Activated naive CD4-positive, alpha-beta T cell treated with anti-CD3 and anti-CD28 coated beads, Interleukin-2, amount 10 ng/mL, durations not matched to agents 7 days and 5 days (primary cell): ENCODE measurements around the gene GATAD2B.
"Not testable (repeated sequence)": the region's sequence is repeated elsewhere in the genome, so short reads cannot be mapped to it uniquely, and the experiment has no call there.

Experiments used
- CTCF ChIA-PET: fragments of 350-600 bp; sonication (Branson Sonifier 250); formaldehyde crosslinking; loops from one replicate; lab custom pipeline; 2021; ENCODE audit warnings: antibody characterized with exemption; lab: Charles Lee
- DNase-seq: peaks from one replicate; pipeline ENCODE4 v3.0.0-alpha.2; 2020
- H3K27ac Mint-ChIP-seq: one replicate; pipeline ENCODE4 v1.8.0; 2021; ENCODE audit warnings: mild to moderate bottlenecking, moderate library complexity, mixed read lengths
- H3K27me3 Mint-ChIP-seq: one replicate; pipeline ENCODE4 v1.8.0; 2021; ENCODE audit warnings: mild to moderate bottlenecking, mixed read lengths
- H3K36me3 Mint-ChIP-seq: one replicate; pipeline ENCODE4 v1.8.0; 2021; ENCODE audit warnings: mixed read lengths
- H3K4me1 Mint-ChIP-seq: one replicate; pipeline ENCODE4 v1.8.0; 2021; ENCODE audit warnings: mixed read lengths
- H3K4me3 Mint-ChIP-seq: one replicate; pipeline ENCODE4 v1.8.0; 2021; ENCODE audit warnings: mild to moderate bottlenecking, moderate library complexity, mixed read lengths
- H3K9me3 Mint-ChIP-seq: one replicate; pipeline ENCODE4 v1.8.0; 2021; ENCODE audit warnings: mixed read lengths

GATAD2B gene

DNA sequence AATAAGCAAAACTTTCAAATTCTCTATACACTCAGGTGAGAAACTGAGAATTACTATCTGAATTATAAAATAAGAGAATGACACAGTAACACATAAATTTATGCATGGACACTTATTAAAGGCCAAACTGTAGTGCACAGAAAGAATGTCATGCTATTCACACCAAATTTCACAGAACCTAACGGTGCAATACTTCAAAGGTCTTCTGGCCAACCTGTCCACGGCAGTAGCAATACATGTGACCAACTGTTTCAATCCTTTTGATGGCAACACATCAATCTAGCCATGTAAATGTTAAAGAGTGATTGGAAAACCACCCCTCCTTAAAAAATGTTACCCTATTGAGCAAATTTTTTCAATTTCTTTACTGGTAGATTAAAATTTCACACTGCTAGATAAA lies 10.4 kb downstream of the GATAD2B start:
- peaks cover 26% of the 10 kb centered on the region for H3K36me3 Mint-ChIP-seq
- peaks cover 12% of the 10 kb centered on the region for H3K4me1 Mint-ChIP-seq
- no peak overlapping the region for H3K4me3 Mint-ChIP-seq
- H3K9me3 Mint-ChIP-seq: peaks cover 2% of the 10 kb centered on the region
- no peaks in the 10 kb centered on the region for H3K27me3 Mint-ChIP-seq
- no peak for DNase-seq
- no peak overlapping the region for H3K27ac Mint-ChIP-seq
- CTCF ChIA-PET: no interaction called here

DNA sequence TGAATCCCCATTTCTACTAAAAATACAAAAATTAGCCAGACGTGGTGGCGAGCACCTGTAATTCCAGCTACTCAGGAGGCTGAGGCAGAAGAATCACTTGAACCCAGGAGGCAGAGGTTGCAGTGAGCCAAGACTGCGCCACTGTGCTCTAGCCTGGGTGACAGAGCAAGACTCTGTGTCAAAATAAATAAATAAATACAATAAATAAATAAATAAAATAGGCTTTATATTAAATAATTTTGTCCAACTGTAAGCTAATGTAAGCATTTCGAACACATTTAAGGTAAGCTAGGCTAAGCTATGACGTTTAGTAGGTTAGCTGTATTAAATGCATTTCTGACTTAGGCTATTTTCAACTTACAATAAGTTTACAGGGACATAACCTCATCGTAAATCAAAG lies 12.2 kb downstream of the GATAD2B start:
- not testable (repeated sequence) for H3K4me3 Mint-ChIP-seq, H3K27ac Mint-ChIP-seq, DNase-seq, H3K27me3 Mint-ChIP-seq, H3K9me3 Mint-ChIP-seq
- peaks cover 26% of the 10 kb centered on the region for H3K36me3 Mint-ChIP-seq
- H3K4me1 Mint-ChIP-seq: peaks cover 23% of the 10 kb centered on the region
- CTCF ChIA-PET: interaction anchor here (0.9 to 2.4 kb wide), 4 partner anchors 9 to 83 kb away, joined by 3 to 11 read pairs (median 4); no protein-coding TSS in a partner anchor

DNA sequence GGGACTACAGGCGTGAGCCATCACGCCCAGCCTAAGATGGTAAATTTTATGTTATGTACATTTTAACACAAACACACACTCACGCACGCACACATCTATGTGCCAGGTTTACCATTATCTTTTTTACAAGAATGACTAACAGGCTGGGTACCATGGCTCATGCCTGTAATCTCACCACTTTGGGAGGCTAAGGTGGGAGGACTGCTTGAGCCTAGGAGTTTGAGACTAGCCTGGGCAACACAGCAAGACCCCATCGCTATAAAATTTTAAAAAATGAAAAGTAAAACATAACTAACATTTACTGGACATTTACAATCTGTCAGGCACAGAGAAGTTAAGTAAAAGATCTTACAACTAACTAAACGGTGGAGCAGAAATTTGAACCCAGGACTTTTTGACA lies 14.7 kb downstream of the GATAD2B start:
- Mint-ChIP-seq H3K27ac (no peak overlapping the region), H3K27me3 (no peaks in the 10 kb centered on the region), H3K4me1 (peaks cover 28% of the 10 kb centered on the region), H3K36me3 (peaks cover 27% of the 10 kb centered on the region), H3K4me3 (no peak overlapping the region), H3K9me3 (peaks cover 2% of the 10 kb centered on the region)
- CTCF ChIA-PET: no interaction called here
- no peak for DNase-seq

DNA sequence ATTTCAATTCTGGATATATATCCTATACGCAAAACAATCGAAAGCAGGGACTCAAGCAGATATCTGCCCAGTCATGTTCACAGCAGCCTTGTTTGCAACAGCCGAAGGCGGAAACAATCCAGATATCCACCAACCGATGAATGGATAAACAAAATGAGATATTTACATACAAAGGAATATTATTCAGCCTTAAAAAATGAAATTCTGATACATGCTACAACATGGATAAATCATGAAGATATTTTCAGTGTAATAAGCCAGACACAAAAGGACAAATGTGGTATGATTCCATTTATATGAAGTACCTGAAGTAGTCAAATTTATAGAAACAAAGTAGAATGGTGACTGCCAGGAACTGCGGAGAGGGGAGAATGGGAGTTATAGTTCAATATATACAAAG lies 15.6 kb downstream of the GATAD2B start:
- Mint-ChIP-seq H3K36me3 (peaks cover 25% of the 10 kb centered on the region), H3K4me3 (no peak overlapping the region), H3K4me1 (peaks cover 28% of the 10 kb centered on the region), H3K27me3 (no peaks in the 10 kb centered on the region), H3K27ac (no peak overlapping the region), H3K9me3 (peaks cover 2% of the 10 kb centered on the region)
- DNase-seq: no peak
- CTCF ChIA-PET: no interaction called here

DNA sequence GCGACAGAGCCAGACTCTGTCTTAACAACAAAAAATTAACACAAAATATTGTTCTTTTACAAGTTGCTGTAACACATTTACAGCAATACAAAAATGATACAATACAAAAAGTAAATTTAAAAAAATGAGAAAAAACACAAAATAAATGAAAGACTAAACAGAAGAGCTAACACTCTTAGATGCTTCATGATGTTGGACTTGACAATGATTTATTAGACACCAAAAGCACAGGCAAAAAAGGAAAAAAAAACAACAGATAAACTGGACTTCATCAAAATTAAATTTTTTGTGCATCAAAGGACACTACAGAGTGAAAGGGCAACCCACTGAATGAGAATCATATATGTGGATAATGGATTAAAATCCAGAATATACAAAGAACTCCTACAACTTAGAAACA lies 16.4 kb downstream of the GATAD2B start:
- H3K9me3 Mint-ChIP-seq: peaks cover 2% of the 10 kb centered on the region
- CTCF ChIA-PET: no interaction called here
- H3K27ac Mint-ChIP-seq: no peak overlapping the region

DNA sequence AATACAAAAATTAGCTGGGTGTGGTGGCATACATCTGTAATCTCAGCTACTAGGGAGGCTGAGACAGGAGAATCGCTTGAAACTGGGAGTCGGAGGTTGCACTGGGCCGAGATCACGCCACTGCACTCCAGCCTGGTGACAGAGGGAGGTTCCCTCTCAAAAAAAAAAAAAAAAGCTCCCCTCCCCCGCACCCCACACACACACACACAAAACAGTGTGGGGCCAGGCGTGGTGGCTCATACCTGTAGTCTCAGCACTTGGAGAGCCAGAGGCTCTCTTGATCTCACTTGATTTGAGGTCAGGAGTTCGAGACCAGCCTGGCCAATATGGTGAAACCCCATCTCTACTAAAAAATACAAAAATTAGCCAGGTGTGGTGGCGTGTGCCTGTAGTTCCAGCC lies 16.9 kb downstream of the GATAD2B start:
- peaks cover 21% of the 10 kb centered on the region for H3K4me1 Mint-ChIP-seq
- H3K27ac Mint-ChIP-seq, CTCF ChIA-PET, H3K4me3 Mint-ChIP-seq, H3K9me3 Mint-ChIP-seq, H3K27me3 Mint-ChIP-seq, DNase-seq: not testable (repeated sequence)
- H3K36me3 Mint-ChIP-seq: peaks cover 16% of the 10 kb centered on the region

More for the DNA sequence above, 16.4 kb downstream of the GATAD2B start:
- Mint-ChIP-seq H3K36me3 (peaks cover 19% of the 10 kb centered on the region), H3K4me1 (peaks cover 25% of the 10 kb centered on the region), H3K4me3 (no peak overlapping the region), H3K27me3 (no peaks in the 10 kb centered on the region)
- no peak for DNase-seq

DNA sequence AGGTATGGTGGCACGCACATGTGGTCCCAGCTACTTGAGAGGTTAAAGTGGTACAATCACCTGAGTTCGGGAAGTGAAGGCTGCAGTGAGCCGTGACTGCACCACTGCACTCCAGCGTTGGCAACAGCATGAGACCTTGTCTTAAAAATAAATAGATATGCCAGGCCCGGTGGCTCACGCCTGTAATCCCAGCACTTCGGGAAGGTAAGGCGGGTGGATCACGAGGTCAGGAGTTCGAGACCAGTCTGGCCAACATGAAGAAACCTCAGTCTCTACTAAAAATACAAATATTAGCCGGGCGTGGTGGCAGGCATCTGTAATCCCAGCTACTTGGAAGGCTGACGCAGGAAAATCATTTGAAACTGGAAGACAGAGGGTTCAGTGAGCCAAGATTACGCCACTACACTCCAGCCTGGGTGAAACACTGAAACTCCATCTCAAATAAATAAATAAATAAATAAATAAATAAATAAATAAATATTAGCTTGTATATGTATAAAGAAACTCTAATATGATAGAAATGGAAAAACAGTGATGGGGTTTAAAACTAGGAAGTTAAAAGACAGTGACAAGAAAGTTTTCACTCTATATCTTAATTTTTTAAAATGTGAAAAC lies 18.8 kb downstream of the GATAD2B start:
- no peak overlapping the region for H3K4me3 Mint-ChIP-seq
- H3K9me3 Mint-ChIP-seq: no peaks in the 10 kb centered on the region
- H3K4me1 Mint-ChIP-seq: peaks cover 22% of the 10 kb centered on the region
- no peak for DNase-seq
- no peak overlapping the region for H3K27ac Mint-ChIP-seq
- CTCF ChIA-PET: interaction anchor here (1.0 kb wide), 1 partner anchor 22 kb away, joined by 3 read pairs; no protein-coding TSS in a partner anchor
- H3K36me3 Mint-ChIP-seq: peaks cover 21% of the 10 kb centered on the region
- H3K27me3 Mint-ChIP-seq: no peaks in the 10 kb centered on the region

DNA sequence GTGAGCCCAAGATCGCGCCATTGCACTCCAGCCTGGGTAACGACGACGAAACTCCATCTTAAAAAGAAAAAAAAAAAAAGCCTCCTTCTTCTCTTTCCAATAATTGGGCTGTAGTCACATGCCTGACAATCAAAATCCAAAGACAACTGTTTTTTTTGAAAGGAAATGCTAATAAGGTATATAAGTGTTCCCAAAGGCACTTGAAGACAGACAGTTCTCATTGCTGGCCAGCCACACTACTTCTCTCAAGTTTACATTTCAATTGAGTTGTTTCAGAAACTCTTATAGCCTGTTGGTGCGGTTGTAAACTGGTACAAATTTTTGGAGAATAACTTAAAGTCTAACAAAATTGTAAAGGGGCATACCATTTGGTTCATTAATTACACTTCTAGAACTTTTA lies 23.3 kb downstream of the GATAD2B start:
- no peaks in the 10 kb centered on the region for H3K27me3 Mint-ChIP-seq
- DNase-seq: no peak
- CTCF ChIA-PET: no interaction called here

DNA sequence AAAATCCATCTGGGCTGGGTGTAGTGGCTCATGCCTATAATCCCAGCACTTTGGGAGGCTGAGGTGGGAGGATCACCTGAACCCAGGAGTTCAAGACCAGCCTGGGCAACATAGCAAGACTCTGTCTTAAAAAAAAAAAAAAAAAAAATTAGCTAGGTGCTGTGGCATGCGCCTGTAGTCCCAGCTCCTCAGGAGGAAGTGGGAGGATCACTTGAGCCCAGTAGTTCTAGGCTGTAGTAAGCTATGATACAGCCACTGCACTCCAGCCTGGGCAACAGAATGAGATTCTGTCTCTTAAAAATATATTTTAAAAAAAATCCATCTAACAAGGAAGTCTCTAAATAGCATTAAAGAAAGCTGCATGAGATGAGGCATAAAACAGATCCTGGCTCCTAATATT lies 26.9 kb downstream of the GATAD2B start:
- DNase-seq, H3K4me3 Mint-ChIP-seq, CTCF ChIA-PET, H3K27ac Mint-ChIP-seq, H3K27me3 Mint-ChIP-seq, H3K9me3 Mint-ChIP-seq: not testable (repeated sequence)
- peaks cover 29% of the 10 kb centered on the region for H3K36me3 Mint-ChIP-seq
- peaks cover 11% of the 10 kb centered on the region for H3K4me1 Mint-ChIP-seq

More for the DNA sequence above, 23.3 kb downstream of the GATAD2B start:
- H3K27ac Mint-ChIP-seq: peak overlapping the region; percentile 12
- peaks cover 19% of the 10 kb centered on the region for H3K36me3 Mint-ChIP-seq
- no peaks in the 10 kb centered on the region for H3K9me3 Mint-ChIP-seq
- no peak overlapping the region for H3K4me3 Mint-ChIP-seq
- H3K4me1 Mint-ChIP-seq: peaks cover 9% of the 10 kb centered on the region

DNA sequence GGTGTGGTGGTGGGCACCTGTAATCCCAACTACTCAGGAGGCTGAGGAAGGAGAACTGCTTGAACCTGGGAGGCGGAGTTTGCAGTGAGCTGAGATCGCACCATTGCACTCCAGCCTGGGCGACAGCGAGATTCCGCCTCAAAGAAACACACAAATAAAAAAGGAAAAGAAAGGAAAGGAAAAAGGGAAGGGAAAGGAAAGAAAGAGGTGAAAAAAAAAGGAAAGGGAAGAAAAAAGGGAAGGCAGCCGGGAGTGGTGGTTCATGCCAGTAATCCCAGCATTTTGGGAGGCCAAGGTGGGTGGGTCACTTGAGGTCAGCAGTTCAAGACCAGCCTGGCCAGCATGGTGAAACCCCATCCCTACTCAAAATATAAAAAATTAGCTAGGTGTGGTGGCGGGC lies 31.7 kb downstream of the GATAD2B start:
- H3K4me3 Mint-ChIP-seq, CTCF ChIA-PET: not testable (repeated sequence)

DNA sequence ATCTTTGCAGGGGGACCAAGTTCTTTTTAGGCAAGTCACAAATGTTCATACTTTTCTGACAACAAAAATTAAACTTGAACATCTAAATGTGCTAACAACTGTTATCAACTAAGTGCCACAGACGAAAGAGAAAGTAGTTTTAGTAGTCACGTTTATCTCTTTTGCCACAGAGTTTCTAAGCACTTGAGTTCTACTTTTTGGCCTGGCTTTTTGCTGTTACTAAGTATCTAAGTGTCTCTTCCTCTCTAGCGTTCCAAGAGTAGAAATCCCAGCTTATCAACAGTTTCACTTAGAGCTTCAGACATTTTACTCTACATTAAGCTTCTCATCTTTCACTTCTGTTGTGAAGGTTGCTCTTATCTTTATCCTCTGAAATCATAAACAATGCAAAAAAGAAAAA lies 34.2 kb downstream of the GATAD2B start:
- Mint-ChIP-seq H3K36me3 (peaks cover 37% of the 10 kb centered on the region), H3K4me1 (peaks cover 31% of the 10 kb centered on the region)
- CTCF ChIA-PET: no interaction called here

More for the DNA sequence above, 31.7 kb downstream of the GATAD2B start:
- H3K27me3 Mint-ChIP-seq, H3K27ac Mint-ChIP-seq, H3K9me3 Mint-ChIP-seq, DNase-seq: not testable (repeated sequence)
- Mint-ChIP-seq H3K4me1 (peaks cover 30% of the 10 kb centered on the region), H3K36me3 (peaks cover 33% of the 10 kb centered on the region)

DNA sequence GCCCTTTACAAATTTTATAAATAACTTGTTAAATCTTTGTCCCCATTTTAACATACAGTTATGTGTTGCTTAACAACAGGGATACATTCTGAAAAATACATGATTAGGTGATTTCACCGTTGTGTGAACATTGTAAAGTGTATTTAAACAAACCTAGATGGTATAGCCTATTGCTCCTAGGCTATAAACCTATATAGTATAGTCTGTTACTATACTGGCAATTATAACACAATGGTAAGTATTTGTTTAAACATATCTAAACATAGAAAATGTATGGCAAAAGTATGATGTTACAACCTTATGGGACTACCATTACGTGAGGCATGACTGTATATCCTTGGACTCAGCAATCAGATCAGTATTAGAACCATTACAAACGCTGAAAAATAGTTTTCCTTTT lies 36.6 kb downstream of the GATAD2B start:
- Mint-ChIP-seq H3K4me3 (no peak overlapping the region), H3K9me3 (no peaks in the 10 kb centered on the region), H3K36me3 (peaks cover 29% of the 10 kb centered on the region), H3K4me1 (peaks cover 31% of the 10 kb centered on the region), H3K27me3 (no peaks in the 10 kb centered on the region), H3K27ac (no peak overlapping the region)
- DNase-seq: no peak
- CTCF ChIA-PET: no interaction called here

More for the DNA sequence above, 34.2 kb downstream of the GATAD2B start:
- no peak overlapping the region for H3K4me3 Mint-ChIP-seq
- H3K9me3 Mint-ChIP-seq: no peaks in the 10 kb centered on the region
- peak overlapping the region; percentile 73 for H3K27ac Mint-ChIP-seq
- H3K27me3 Mint-ChIP-seq: no peaks in the 10 kb centered on the region
- DNase-seq: no peak

DNA sequence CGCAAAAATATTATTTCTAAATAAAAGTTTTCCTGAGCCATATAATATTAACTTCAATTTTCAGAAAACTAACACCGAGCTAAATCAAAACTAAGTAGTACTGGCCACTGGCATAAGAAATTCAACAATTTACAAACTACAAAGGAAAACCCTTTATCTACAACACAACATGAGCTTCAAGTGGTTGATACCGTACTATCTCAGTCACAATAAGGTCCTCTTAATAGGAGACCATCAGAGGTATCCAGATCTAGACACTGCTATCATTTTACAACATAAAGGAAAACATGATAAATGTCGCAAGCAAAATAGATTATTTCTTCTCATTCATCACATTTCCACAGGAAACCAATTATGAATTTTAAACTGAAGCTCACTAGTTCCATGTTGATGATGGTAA lies 39.5 kb downstream of the GATAD2B start:
- Mint-ChIP-seq H3K4me1 (peaks cover 16% of the 10 kb centered on the region), H3K36me3 (peaks cover 15% of the 10 kb centered on the region)
- CTCF ChIA-PET: no interaction called here

DNA sequence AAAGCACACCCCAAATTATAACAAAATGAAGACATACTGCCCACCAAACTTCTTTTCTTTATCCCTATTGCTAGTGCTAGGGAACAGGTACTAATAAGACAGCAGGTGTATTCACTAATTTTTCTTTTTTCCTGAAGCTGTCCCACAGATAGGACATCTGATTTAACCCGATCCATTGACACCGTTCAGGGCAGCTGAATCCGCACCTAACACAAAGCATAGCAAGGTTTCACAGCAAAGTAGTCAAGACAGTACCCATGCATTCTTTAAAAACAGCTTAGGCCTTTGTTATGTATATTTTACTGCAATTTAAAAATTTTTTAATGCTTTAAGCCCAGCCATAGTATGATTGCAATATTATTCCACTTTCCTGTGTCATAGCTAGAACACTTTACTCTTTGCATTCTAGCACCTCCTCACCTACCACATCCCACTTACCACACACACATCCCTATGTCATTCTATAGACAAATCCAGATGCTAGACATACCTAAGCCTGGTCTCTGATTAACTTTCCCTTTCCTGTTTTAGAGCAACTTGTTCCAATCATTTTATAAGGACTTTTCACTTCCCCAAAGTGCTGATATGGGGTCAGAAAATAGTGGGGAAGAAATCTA lies 40.4 kb downstream of the GATAD2B start:
- H3K27ac Mint-ChIP-seq: no peak overlapping the region
- DNase-seq: no peak
- H3K27me3 Mint-ChIP-seq: no peaks in the 10 kb centered on the region
- peaks cover 13% of the 10 kb centered on the region for H3K36me3 Mint-ChIP-seq
- H3K9me3 Mint-ChIP-seq: no peaks in the 10 kb centered on the region
- CTCF ChIA-PET: interaction anchor here (0.7 kb wide), 1 partner anchor 22 kb away, joined by 3 read pairs; no protein-coding TSS in a partner anchor
- no peak overlapping the region for H3K4me3 Mint-ChIP-seq
- H3K4me1 Mint-ChIP-seq: peaks cover 9% of the 10 kb centered on the region

More for the DNA sequence above, 39.5 kb downstream of the GATAD2B start:
- Mint-ChIP-seq H3K27me3 (no peaks in the 10 kb centered on the region), H3K4me3 (no peak overlapping the region), H3K27ac (no peak overlapping the region), H3K9me3 (no peaks in the 10 kb centered on the region)
- no peak for DNase-seq

DNA sequence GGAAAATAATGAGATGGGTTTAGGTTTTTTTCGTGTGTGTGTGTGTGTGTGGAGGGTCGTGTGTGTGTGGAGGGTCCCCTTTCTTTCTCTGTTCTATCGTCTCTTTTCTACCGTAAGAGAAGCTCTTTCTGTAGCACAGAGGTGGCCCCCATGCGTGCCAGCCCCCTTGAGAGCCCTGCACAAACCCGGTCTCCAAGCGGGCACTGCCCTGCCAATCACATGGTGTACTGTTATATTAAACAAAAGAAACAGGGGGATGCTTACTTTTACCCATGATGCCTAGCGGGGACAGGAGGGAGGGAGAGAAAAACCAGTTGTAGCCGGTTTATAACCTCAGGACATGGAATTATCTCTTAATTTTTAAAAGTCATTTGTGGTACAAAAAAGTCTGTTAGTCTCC lies 41.0 kb downstream of the GATAD2B start:
- peaks cover 5% of the 10 kb centered on the region for H3K4me1 Mint-ChIP-seq
- DNase-seq: no peak
- H3K4me3 Mint-ChIP-seq: no peak overlapping the region
- peaks cover 11% of the 10 kb centered on the region for H3K36me3 Mint-ChIP-seq
- CTCF ChIA-PET: interaction anchor here (0.7 kb wide), 1 partner anchor 23 kb away, joined by 3 read pairs; no protein-coding TSS in a partner anchor
- H3K27ac Mint-ChIP-seq: no peak overlapping the region
- H3K27me3 Mint-ChIP-seq: no peaks in the 10 kb centered on the region
- H3K9me3 Mint-ChIP-seq: no peaks in the 10 kb centered on the region
